ENCODE data around the gene IL3. TPM values are rescaled to one million over a fixed set of nuclear protein-coding genes. Genes with fewer than 3 reads are reported as not detected.
A peak's percentile ranks its signal among the peaks of the same experiment; 100 is the strongest.

The IL3 gene
- total RNA-seq, 2 donors from 2014 or later = 9.7 TPM; not detected in 1

DNA sequence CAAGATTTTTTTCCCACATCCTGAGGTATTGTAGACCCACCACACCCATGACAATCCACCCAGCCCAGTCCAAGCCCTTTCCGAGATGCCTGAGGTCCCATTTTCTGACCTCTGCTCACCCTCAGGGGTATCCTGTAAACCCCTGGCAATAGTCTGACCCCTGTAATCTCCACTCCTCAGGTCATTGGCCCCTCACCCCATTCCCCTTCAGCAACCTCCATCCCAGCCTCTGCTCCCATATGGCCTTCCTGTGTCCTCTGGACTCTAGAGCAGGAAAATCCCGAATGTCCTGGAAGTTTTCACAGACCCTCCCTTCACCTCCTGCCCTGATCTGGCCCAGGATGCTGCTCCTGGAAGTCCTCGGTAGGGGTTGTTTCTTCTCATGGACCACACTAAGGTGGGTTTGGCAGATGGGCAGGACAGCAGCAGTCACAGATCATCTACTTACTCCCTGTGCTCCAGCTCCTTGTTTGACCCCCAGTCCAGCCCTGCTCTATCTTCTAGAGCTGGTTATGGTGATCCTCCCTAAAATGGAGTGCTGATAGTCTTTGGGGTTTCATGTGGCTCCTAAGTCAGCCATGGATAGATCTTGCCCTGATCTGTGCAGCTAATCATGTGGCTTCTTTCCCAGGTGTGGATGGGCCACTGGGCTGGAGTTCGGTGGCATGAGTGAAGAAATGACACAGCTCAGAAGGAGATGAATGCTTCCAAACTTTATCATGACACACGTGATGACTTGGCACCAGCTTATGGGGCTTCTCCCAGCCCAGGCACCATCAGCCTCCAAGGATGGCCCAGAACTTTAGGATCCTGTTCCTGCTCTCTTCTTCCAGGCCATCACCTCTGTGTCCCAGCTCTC lies 37.0 kb upstream of the IL3 start:
- no peak overlapping the region for H3K27ac Mint-ChIP-seq

DNA sequence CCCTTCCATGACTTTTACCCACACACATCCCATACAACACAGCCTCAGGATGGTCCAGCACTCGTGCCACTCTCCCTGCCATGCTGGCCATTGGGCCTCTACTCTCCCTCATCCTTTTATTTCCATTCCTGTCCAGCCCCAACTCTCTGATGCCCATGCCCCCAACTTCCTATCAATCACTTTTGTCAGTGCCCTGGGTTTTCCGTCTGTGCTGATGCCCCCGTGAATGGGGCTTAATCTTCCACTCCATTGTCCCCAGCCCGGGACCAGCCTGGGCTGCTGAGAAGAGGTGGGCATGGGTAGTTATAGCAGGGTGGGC lies 36.4 kb upstream of the IL3 start:
- no peaks in the 10 kb centered on the region for H3K36me3 Mint-ChIP-seq
- no peaks in the 10 kb centered on the region for H3K9me3 Mint-ChIP-seq
- peak in 1 of 2 donors; percentile 40 for DNase-seq (ENCODE audit: low spot score in 2 of 2)
- no peak overlapping the region for H3K27ac Mint-ChIP-seq
- ATAC-seq = no peak

More for the DNA sequence above, 37.0 kb upstream of the IL3 start:
- H3K9me3 Mint-ChIP-seq = no peaks in the 10 kb centered on the region
- H3K36me3 Mint-ChIP-seq = no peaks in the 10 kb centered on the region
- ATAC-seq (no peak), DNase-seq (ENCODE audit: low spot score in 2 of 2) (peak in 1 of 2 donors; percentile 52)

DNA sequence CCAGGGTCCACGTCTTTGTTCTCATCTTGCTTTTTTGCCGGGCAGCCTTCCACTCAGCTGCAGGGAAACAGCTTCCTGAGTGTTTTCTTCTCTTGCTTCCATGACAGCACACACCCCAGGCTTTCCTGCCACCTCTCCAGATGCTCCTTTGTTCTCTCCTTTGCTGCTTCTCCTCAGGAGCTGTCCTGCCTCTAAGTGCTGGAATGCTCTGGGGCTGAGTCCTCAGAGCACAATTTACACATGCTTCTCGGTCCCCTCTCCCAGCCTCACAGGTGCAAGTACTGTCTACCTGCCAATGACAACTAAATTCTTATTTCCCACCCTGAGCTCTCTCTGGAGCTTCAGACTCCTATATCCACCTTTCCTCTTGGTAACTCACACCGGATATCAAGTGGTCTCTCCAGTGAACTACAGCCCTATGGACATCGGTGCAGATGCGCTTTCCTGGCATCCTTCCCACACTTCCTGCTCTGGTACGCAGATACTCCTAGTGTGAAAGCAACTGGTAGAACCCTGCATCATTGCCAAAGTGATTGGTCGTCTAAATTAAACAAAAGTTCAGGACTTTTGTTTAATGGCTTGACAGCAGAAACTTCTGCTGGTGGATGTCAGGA lies 35.6 kb upstream of the IL3 start:
- Mint-ChIP-seq H3K9me3 (peaks cover 0 to 4% of the 10 kb centered on the region in 2 donors), H3K27ac (no peak overlapping the region), H3K36me3 (no peaks in the 10 kb centered on the region)
- ATAC-seq (no peak), DNase-seq (ENCODE audit: low spot score in 2 of 2) (peak in 1 of 2 donors; percentile 34)

DNA sequence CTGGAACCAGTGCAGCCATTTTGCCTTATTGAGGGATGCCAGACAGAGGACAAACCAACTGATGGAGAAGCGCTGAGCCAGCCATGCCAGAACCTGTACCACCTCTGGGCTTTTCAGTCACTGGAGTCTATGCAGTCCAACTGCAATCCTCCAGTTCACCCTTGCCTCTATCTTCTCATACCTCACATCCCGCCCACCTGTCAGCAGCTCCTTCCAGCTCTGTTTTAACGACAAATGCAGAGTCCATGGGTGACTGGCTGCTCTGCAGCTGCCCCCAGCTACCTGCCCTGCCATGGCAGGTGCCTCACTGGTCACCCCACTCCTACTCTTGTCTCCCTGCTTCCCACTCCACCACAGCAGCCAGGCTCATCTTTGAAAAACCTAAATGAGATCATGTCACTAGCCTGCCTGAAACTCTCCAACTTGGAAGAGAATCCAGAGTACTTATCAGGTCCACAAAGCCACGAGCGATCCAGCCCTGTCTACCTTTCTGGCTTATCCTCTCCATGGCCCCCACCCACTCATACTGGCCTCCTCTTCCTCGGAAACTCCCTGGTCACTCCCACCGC lies 35.0 kb upstream of the IL3 start:
- peaks cover 0 to 9% of the 10 kb centered on the region in 2 donors for H3K9me3 Mint-ChIP-seq
- no peak overlapping the region for H3K27ac Mint-ChIP-seq
- peak in 1 of 2 donors; percentile 49 for DNase-seq (ENCODE audit: low spot score in 2 of 2)
- no peak for ATAC-seq
- no peaks in the 10 kb centered on the region for H3K36me3 Mint-ChIP-seq

DNA sequence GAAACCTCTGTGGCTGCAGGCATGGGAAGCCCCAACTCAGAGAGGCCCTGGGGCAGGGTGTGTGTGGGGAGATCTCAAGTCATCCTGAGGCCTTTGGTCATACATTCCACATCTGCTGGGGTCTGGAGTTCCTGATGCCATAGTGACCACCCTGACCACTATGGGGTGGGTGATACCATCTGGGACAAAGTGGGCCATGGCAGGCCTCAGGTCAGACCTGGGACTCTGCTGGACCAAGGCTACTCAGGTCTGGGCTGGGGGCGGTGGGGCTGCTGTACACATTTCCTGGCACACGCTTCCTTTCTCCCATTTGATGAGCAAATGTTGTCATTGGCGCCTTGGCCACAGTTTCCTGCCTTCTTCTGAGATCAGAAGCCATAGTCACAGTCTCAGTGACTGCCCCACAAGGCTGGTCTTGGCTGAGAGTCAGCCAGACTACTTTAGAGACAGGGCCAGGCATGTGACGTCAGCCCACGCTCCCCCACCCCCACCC lies 33.9 kb upstream of the IL3 start:
- Mint-ChIP-seq H3K36me3 (no peaks in the 10 kb centered on the region), H3K9me3 (peaks cover 0 to 10% of the 10 kb centered on the region in 2 donors), H3K27ac (no peak overlapping the region)
- ATAC-seq (peak; percentile 75 to 80), DNase-seq (ENCODE audit: low spot score in 2 of 2) (peak; percentile 43 to 76)

DNA sequence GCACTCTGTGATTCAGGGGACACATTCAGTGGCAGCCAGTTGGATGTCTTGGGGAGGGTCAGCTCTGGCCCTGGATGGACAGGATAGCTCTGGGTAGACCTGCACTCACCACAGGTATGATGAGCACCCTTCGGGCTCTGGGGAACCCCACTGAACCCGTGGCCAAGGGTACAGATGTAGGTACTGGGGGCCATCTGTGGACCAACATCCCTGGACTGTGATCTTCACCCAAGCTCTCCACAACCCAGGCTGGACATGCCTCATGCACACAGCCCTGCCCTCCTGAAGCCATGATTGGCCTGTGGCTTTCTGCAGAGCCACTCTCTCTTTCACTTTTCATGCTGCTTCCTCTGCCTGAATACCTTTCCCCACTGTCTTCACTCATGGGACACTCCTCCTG lies 33.4 kb upstream of the IL3 start:
- ATAC-seq = peak; percentile 23 to 29
- DNase-seq (ENCODE audit: low spot score in 2 of 2) = peak in 1 of 2 donors; percentile 55
- H3K36me3 Mint-ChIP-seq = no peaks in the 10 kb centered on the region
- H3K27ac Mint-ChIP-seq = peak overlapping the region in 1 of 2 donors; percentile 60
- peaks cover 0 to 10% of the 10 kb centered on the region in 2 donors for H3K9me3 Mint-ChIP-seq

DNA sequence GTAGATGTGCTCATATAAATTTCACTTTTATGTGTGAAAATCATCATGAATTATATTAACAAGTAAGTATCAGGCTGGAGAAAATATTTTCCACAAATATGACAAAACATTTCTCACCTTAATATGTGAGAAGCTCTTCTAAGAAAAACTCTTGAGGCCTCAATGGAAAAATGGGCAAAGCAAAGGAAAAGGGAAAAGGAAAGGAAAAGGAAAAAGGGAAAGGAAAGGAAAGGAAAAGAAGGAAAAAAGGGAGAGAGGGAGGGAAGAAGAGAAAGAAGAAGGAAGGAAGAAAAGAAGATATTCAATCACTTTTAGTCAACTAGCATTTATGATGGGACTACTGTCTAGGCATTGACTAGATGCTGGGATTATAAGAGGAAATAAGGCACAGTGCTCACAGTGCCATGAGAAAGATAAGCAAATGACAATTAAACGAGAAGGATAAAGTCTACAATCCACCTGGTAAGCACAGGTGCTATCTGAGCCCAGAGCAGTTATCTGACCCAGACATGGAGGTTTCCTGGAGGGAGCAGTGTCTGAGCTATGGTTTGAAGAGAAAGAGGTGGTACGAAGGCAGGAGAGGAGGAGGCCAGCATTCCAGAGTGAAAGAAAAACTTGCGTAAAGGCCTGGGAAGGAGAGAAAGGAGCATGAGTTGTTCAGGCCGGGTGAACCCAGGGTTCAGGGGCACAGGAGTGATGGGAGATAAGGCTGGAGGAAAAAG lies 30.7 kb upstream of the IL3 start:
- DNase-seq (ENCODE audit: low spot score in 2 of 2) (no peak), ATAC-seq (no peak)
- H3K9me3 Mint-ChIP-seq = peaks cover 8 to 20% of the 10 kb centered on the region in 2 donors
- peaks cover 7 to 12% of the 10 kb centered on the region in 2 donors for H3K36me3 Mint-ChIP-seq
- no peak overlapping the region for H3K27ac Mint-ChIP-seq

DNA sequence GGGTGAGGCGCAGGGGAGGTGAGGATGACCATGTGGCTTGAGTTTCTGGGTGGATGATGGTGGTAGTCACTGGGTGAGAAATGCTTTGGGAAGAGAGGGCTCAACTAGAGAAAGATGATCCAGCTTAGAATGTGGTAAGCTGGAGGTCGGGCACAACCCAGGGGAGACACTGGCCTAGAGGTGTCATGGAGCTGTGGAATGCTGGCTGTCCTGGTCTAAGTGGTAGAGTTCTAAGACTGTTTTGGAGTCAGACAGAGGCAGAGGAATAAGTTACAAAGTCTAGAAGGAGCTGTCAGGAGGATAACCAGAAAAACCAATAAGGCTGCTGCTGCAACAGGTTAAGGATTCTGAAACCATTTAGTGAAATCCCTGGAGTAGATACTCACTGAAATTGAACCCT lies 29.8 kb upstream of the IL3 start:
- peaks cover 8 to 20% of the 10 kb centered on the region in 2 donors for H3K9me3 Mint-ChIP-seq
- DNase-seq (ENCODE audit: low spot score in 2 of 2) (no peak), ATAC-seq (no peak)
- no peak overlapping the region for H3K27ac Mint-ChIP-seq
- peaks cover 7 to 12% of the 10 kb centered on the region in 2 donors for H3K36me3 Mint-ChIP-seq

DNA sequence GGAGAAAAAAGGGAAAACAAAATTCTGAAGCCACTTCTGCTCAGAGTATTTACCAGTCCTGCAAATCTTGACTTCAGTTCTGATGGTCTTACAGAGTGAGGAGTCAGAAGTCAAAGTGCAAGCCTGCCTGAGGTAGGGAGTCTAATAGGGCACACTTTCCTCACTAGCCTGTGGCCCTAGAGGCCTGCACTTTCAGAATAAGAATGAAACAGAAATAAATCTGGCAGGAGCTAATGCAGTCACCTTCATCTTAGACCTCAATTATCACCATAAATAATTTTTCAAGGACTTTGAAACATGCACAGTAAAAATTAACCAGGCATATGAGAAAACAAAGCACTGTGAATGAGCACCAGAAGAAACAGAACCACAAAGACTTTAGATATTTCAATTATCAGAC lies 28.3 kb upstream of the IL3 start:
- DNase-seq (ENCODE audit: low spot score in 2 of 2) = no peak
- ATAC-seq = no peak
- Mint-ChIP-seq H3K27ac (no peak overlapping the region), H3K36me3 (peaks cover 7 to 12% of the 10 kb centered on the region in 2 donors), H3K9me3 (peaks cover 8 to 20% of the 10 kb centered on the region in 2 donors)

DNA sequence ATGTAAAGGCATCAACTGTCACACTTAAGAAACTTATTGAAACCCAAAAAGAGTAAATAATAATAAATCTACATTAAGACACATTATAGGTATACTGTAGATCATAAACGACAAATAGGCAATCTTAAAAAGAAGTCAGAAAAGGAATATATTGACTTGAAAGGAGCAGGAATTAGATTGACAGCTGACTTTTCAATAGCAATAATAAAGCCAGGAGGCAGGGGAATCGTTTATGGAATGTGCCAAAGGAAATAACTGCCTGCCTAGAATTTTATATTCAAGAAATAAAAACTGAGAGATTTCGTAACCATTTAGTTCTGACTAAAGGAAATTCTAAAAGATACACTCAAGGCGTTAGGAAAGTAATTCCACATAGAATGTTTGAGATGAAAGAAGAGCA lies 27.3 kb upstream of the IL3 start:
- H3K27ac Mint-ChIP-seq = no peak overlapping the region
- H3K9me3 Mint-ChIP-seq = peaks cover 8 to 24% of the 10 kb centered on the region in 2 donors
- H3K36me3 Mint-ChIP-seq = peaks cover 7 to 12% of the 10 kb centered on the region in 2 donors
- DNase-seq (ENCODE audit: low spot score in 2 of 2) = no peak
- ATAC-seq = no peak

DNA sequence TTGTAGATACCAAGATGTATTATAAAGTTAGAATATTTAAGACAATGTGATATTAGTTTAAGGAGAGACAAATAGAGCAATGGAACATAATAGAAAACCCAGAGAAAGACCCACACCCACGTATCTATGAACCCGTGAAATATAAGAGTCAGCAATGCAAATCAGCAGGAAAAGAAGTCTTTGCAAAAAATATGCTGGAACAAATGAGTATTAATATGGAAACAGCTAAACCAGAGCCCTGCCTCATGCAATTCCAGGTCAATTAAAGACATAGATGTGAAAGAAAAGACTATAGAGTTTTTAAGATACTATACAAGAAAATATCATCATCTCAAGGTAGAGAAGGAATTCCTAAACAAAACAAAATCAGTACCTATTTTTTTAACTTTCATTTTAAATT lies 23.1 kb upstream of the IL3 start:
- ATAC-seq (no peak), DNase-seq (ENCODE audit: low spot score in 2 of 2) (no peak)
- Mint-ChIP-seq H3K36me3 (peaks cover 7 to 15% of the 10 kb centered on the region in 2 donors), H3K9me3 (peaks cover 13 to 20% of the 10 kb centered on the region in 2 donors), H3K27ac (no peak overlapping the region)

DNA sequence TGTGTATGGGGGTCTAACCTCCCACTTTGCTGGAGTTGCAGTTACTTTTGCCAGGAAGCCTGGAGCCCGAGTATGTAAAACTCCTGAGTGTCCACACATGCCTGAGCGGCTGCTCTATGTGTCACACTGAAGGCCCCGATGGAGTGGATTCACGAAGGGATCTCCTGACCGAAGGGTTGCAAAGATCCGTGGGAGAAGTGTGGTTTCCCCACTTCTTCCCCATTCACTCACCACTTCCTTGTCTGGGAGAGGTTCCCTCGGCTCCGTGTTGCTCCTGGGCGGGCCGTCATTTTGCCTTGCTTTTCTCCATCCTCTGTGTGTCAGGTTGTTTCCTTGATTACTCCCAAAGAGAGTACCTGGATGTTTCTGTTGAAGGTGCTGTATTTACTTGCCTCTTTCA lies 16.2 kb upstream of the IL3 start:
- H3K36me3 Mint-ChIP-seq = peaks cover 0 to 9% of the 10 kb centered on the region in 2 donors
- H3K9me3 Mint-ChIP-seq = peaks cover 6 to 11% of the 10 kb centered on the region in 2 donors
- ATAC-seq (no peak), DNase-seq (ENCODE audit: low spot score in 2 of 2) (peak in 1 of 2 donors; percentile 34)
- H3K27ac Mint-ChIP-seq = no peak overlapping the region

DNA sequence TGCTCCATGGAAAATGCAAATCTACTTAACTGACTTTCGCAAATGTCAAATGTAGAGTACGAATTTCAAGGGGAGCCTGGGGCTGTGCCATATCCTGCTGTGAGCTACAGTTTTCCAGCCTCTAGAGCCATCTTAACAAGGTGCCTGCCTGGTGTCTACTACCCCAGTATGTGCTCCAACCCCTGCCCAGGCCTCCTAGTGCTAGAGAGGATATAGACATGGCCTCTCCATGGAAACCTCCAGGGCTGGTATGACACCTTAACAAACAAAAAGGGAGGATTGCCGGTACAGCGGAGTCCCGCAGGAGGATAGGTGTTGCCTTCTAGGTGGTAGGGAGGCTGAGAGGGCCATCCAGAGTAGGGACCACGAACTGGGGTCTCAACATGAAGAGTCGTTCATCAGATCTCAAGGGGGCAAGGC lies 13.6 kb upstream of the IL3 start:
- peaks cover 5% of the 10 kb centered on the region in 2 donors for H3K9me3 Mint-ChIP-seq
- ATAC-seq (no peak), DNase-seq (ENCODE audit: low spot score in 2 of 2) (no peak)
- H3K27ac Mint-ChIP-seq = no peak overlapping the region
- peaks cover 0 to 9% of the 10 kb centered on the region in 2 donors for H3K36me3 Mint-ChIP-seq

DNA sequence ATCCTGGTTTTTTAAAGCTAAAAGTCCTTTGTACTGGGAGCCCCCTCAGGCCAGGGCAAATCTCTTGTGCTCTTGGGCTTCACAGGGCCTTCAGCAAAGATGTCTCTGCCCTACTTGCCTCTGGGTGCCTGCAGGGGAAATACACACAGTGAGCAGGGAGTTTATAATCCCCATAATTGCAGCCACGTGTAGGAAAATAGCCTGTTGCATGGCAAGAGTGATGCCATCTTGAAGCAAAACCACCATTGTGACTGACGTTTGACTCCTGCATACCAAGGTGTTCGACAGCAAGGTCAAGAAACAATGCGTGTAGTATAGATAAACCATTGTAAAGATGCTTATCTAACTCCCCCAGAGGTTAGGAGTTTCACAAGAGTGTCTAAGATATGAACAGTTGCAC lies 11.4 kb upstream of the IL3 start:
- H3K36me3 Mint-ChIP-seq = no peaks in the 10 kb centered on the region
- no peak for DNase-seq (ENCODE audit: low spot score in 2 of 2)

DNA sequence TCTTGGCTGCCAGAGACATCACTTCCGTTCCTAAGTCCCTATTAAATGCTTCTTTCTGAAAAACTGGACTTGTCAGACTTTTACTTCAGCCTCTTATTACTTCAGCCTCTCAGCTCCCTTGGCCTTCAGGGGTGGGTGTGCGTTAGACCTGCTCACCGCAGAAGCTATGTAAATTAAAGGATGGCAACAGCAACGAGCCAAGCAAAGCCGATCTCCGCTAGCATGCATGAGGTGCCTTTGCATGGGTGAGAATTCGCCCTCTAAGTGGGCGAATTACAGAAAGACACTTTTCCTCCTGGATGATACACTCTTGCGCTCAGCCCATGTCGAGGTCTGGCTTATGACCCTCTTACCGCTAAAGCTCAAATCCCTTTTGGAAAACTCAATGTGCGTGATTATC lies 10.9 kb upstream of the IL3 start:
- H3K36me3 Mint-ChIP-seq = no peaks in the 10 kb centered on the region
- DNase-seq (ENCODE audit: low spot score in 2 of 2) = no peak
- H3K27ac Mint-ChIP-seq = no peak overlapping the region
- peaks cover 0 to 2% of the 10 kb centered on the region in 2 donors for H3K9me3 Mint-ChIP-seq
- no peak for ATAC-seq

More for the DNA sequence above, 11.4 kb upstream of the IL3 start:
- ATAC-seq = no peak
- Mint-ChIP-seq H3K27ac (no peak overlapping the region), H3K9me3 (peaks cover 0 to 5% of the 10 kb centered on the region in 2 donors)

DNA sequence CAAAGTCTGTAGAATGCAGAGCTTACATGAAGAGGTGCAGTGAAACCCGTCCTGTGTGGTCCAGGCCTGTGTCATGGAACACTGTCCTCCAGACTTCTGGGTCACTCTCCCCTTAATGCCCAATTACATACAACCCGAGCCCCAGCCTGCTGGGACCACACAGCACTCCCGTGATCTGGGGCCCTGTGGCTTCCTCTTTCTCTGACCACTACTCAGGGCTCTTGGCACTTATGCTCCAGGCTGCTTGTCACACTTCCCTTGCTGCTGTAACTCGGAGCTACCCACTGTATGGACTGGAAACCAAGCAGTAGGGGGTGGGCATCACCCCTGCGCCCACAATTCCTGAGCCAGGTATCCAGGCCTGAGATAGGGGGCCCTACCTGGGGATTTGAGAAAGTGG lies 10.3 kb upstream of the IL3 start:
- ATAC-seq = no peak

More for the DNA sequence above, 10.3 kb upstream of the IL3 start:
- H3K9me3 Mint-ChIP-seq = no peaks in the 10 kb centered on the region
- DNase-seq (ENCODE audit: low spot score in 2 of 2) = no peak
- no peaks in the 10 kb centered on the region for H3K36me3 Mint-ChIP-seq
- H3K27ac Mint-ChIP-seq = no peak overlapping the region

All from activated naive CD4-positive, alpha-beta T cell treated with anti-CD3 and anti-CD28 coated beads, Interleukin-2, amount 50 U/mL, for 72 hours (primary cell).